Neuronal stem cell (in vitro differentiated cells): ENCODE measurements around the gene NHEJ1.

ENCODE experiments used
- DNase-seq: peaks from one replicate; pipeline ENCODE4 v3.0.0-alpha.2; 2013; ENCODE audit warnings: low spot score
- H2AFZ ChIP-seq: one replicate; pipeline ENCODE4 v1.6.1; 2013; ENCODE audit warnings: mild to moderate bottlenecking, low read length, inconsistent platforms
- H2AK5ac ChIP-seq: 2 replicates; pipeline ENCODE4 v1.6.1; 2013; ENCODE audit warnings: low read depth, mild to moderate bottlenecking, inconsistent platforms, low read length, moderate library complexity, mixed read lengths
- H2BK120ac ChIP-seq: 2 replicates; pipeline ENCODE4 v1.6.1; 2013; ENCODE audit warnings: low read depth, mild to moderate bottlenecking, inconsistent platforms, low read length, moderate library complexity, mixed read lengths
- H2BK12ac ChIP-seq: one replicate; pipeline ENCODE4 v1.6.1; 2013; ENCODE audit warnings: low read length, inconsistent platforms
- H2BK15ac ChIP-seq: 2 replicates; pipeline ENCODE4 v1.6.1; 2013; ENCODE audit warnings: mild to moderate bottlenecking, low read length, inconsistent platforms, mixed read lengths
- H2BK5ac ChIP-seq: one replicate; pipeline ENCODE4 v1.6.1; 2013; ENCODE audit warnings: inconsistent platforms, mild to moderate bottlenecking, low read length, moderate library complexity
- H3K14ac ChIP-seq: one replicate; pipeline ENCODE4 v1.6.1; 2013; ENCODE audit warnings: low read length, inconsistent platforms
- H3K18ac ChIP-seq: 2 replicates; pipeline ENCODE4 v1.6.1; 2013; ENCODE audit warnings: low read length, inconsistent platforms
- H3K23ac ChIP-seq: 2 replicates; pipeline ENCODE4 v1.6.1; 2013; ENCODE audit warnings: low read depth, mild to moderate bottlenecking, mixed read lengths, low read length, inconsistent platforms; ENCODE audit not compliant: poor library complexity
- H3K27ac ChIP-seq: replicated peaks from 3 replicates; pipeline ENCODE4 v1.5.1; 2013; ENCODE audit warnings: low read length, inconsistent platforms
- H3K27me3 ChIP-seq, 3 experiments: 2 replicates each; pipeline ENCODE4 v1.6.1; 2013; ENCODE audit warnings: low read length in 3 of 3, mild to moderate bottlenecking in 2 of 3, inconsistent platforms in 1 of 3, low read depth in 1 of 3, mixed read lengths in 1 of 3, moderate library complexity in 1 of 3; ENCODE audit not compliant: control insufficient read depth in 3 of 3, insufficient read depth in 3 of 3
- H3K36me3 ChIP-seq, 2 donors: replicated peaks in 1 of 2; 2 replicates each; pipeline ENCODE4 v1.6.1; 2013; ENCODE audit warnings: low read length in 2 of 2; ENCODE audit not compliant: control insufficient read depth in 2 of 2, insufficient read depth in 2 of 2
- H3K4ac ChIP-seq: 2 replicates; pipeline ENCODE4 v1.6.1; 2013; ENCODE audit warnings: inconsistent platforms, mild to moderate bottlenecking, low read length, moderate library complexity
- H3K4me1 ChIP-seq, 2 donors: 1 replicate in 1 of 2; 2 replicates in 1 of 2; pipeline ENCODE4 v1.6.1; 2013; ENCODE audit warnings: low read length in 2 of 2, low read depth in 1 of 2; ENCODE audit not compliant: control insufficient read depth in 2 of 2, insufficient read depth in 1 of 2
- H3K4me2 ChIP-seq: one replicate; pipeline ENCODE4 v1.6.1; 2013; ENCODE audit warnings: mild to moderate bottlenecking, low read length, inconsistent platforms; ENCODE audit not compliant: insufficient read depth, poor library complexity, severe bottlenecking
- H3K4me3 ChIP-seq, 2 donors: 2 replicates each; pipeline ENCODE4 v1.5.1; 2013; ENCODE audit warnings: low read length in 2 of 2, mild to moderate bottlenecking in 2 of 2, inconsistent platforms in 1 of 2, moderate library complexity in 1 of 2
- H3K79me1 ChIP-seq: one replicate; pipeline ENCODE4 v1.6.1; 2013; ENCODE audit warnings: low read depth, mild to moderate bottlenecking, inconsistent platforms, low read length, moderate library complexity
- H3K9ac ChIP-seq: one replicate; pipeline ENCODE4 v1.6.1; 2013; ENCODE audit warnings: mild to moderate bottlenecking, low read depth, low read length, inconsistent platforms; ENCODE audit not compliant: poor library complexity
- H3K9me3 ChIP-seq, 2 donors: replicated peaks in 1 of 2; 2 replicates each; pipeline versions ENCODE3 to v1.6.1; 2013; ENCODE audit warnings: low read length in 2 of 2, mild to moderate bottlenecking in 2 of 2, inconsistent platforms in 1 of 2, low read depth in 1 of 2, mixed read lengths in 1 of 2, moderate library complexity in 1 of 2; ENCODE audit not compliant: control insufficient read depth in 2 of 2, insufficient read depth in 1 of 2
- H4K8ac ChIP-seq: one replicate; pipeline ENCODE4 v1.6.1; 2013; ENCODE audit warnings: low read depth, mild to moderate bottlenecking, inconsistent platforms, low read length, moderate library complexity
- H4K91ac ChIP-seq: one replicate; pipeline ENCODE4 v1.6.1; 2013; ENCODE audit warnings: low read length, low read depth, mild to moderate bottlenecking, inconsistent platforms; ENCODE audit not compliant: poor library complexity
- WGBS, 2 donors: extraction: QIAGEN DNeasy Blood & Tissue Kit; methylation state at CpG; one replicate each; pipeline ENCODE4 v1.1.7; 2013; ENCODE audit warnings: missing lambda C conversion rate in 2 of 2, mixed read lengths in 1 of 2; ENCODE audit not compliant: insufficient read length in 2 of 2, insufficient replicate concordance in 1 of 2; ENCODE audit errors: extremely low coverage in 2 of 2; 5-methylcytosine and 5-hydroxymethylcytosine counted together

NHEJ1 gene

GRCh38 chr2:219027511-219028055 lies 133.0 kb downstream of the NHEJ1 start:
- Histone ChIP-seq H3K79me1 (peaks cover 2% of the 10 kb centered on the region), H3K27ac (no peak overlapping the region), H3K4ac (no peak overlapping the region), H2BK120ac (no peak overlapping the region), H3K18ac (peak overlapping the region; percentile 22), H3K4me1 (peaks cover 6 to 17% of the 10 kb centered on the region in 2 donors), H4K8ac (no peak overlapping the region), H3K36me3 (no peaks in the 10 kb centered on the region), H2AK5ac (no peak overlapping the region), H2AFZ (no peak overlapping the region), H3K27me3 (peaks cover 0 to 57% (median 0%) of the 10 kb centered on the region in 3 experiments), H2BK12ac (no peak overlapping the region), H3K9me3 (no peaks in the 10 kb centered on the region), H3K9ac (no peak overlapping the region), H3K23ac (no peak overlapping the region), H2BK15ac (peak overlapping the region; percentile 87), H3K4me3 (no peak overlapping the region), H3K14ac (no peak overlapping the region), H3K4me2 (no peak overlapping the region), H4K91ac (no peak overlapping the region), H2BK5ac (no peak overlapping the region)
- no peak for DNase-seq
- no CpG with 5 or more reads among the region's 22 CpGs for WGBS, 2 donors

- no peak overlapping the region for H4K8ac ChIP-seq
- H3K9ac ChIP-seq: no peak overlapping the region
- H2AK5ac ChIP-seq: no peak overlapping the region
- H3K23ac ChIP-seq: no peak overlapping the region
- peaks cover 0 to 54% (median 0%) of the 10 kb centered on the region in 3 experiments for H3K27me3 ChIP-seq
- H3K27ac ChIP-seq: no peak overlapping the region
- no peak overlapping the region for H3K14ac ChIP-seq
- H3K9me3 ChIP-seq: no peaks in the 10 kb centered on the region
- no peak overlapping the region for H3K4ac ChIP-seq
- no peak for DNase-seq
- no peak overlapping the region for H3K4me2 ChIP-seq
- H3K36me3 ChIP-seq: no peaks in the 10 kb centered on the region
- H2BK5ac ChIP-seq: no peak overlapping the region
- H2AFZ ChIP-seq: no peak overlapping the region
- no peak overlapping the region for H4K91ac ChIP-seq
- no peak overlapping the region for H2BK15ac ChIP-seq
- H3K18ac ChIP-seq: no peak overlapping the region
- H2BK12ac ChIP-seq: no peak overlapping the region
- peaks cover 2% of the 10 kb centered on the region for H3K79me1 ChIP-seq
- no CpG with 5 or more reads among the region's 7 CpGs for WGBS, 2 donors
- H2BK120ac ChIP-seq: no peak overlapping the region
- H3K4me1 ChIP-seq: peaks cover 6 to 17% of the 10 kb centered on the region in 2 donors
- no peak overlapping the region for H3K4me3 ChIP-seq
Observed at GRCh38 chr2:219026946-219027345, 133.7 kb downstream of the NHEJ1 start.

GRCh38 chr2:219025637-219026585 lies 134.7 kb downstream of the NHEJ1 start:
- peak overlapping the region; percentile 63 for H2AK5ac ChIP-seq
- no peak overlapping the region for H4K8ac ChIP-seq
- H3K4ac ChIP-seq: no peak overlapping the region
- H3K27me3 ChIP-seq: peaks cover 0 to 61% (median 0%) of the 10 kb centered on the region in 3 experiments
- no peak overlapping the region for H3K9ac ChIP-seq
- H2BK5ac ChIP-seq: peak overlapping the region; percentile 35
- H3K4me3 ChIP-seq: no peak overlapping the region
- no peak overlapping the region for H2BK12ac ChIP-seq
- H3K27ac ChIP-seq: no peak overlapping the region
- no CpG with 5 or more reads among the region's 18 CpGs for WGBS, 2 donors
- no peaks in the 10 kb centered on the region for H3K79me1 ChIP-seq
- H3K4me2 ChIP-seq: no peak overlapping the region
- no peaks in the 10 kb centered on the region for H3K36me3 ChIP-seq
- no peaks in the 10 kb centered on the region for H3K9me3 ChIP-seq
- peak overlapping the region; percentile 13 for H2BK15ac ChIP-seq
- H3K14ac ChIP-seq: no peak overlapping the region
- peaks cover 6 to 17% of the 10 kb centered on the region in 2 donors for H3K4me1 ChIP-seq
- H2BK120ac ChIP-seq: no peak overlapping the region
- no peak overlapping the region for H2AFZ ChIP-seq
- no peak overlapping the region for H4K91ac ChIP-seq
- peak overlapping the region; percentile 20 for H3K23ac ChIP-seq
- no peak for DNase-seq
- H3K18ac ChIP-seq: peak overlapping the region; percentile 61
